HG03095 (cell line): ENCODE results near the gene UFD1.

Experiments used
- ATAC-seq: cut with Tn5 transposase; IDR thresholded peaks from one replicate; pipeline ENCODE4 v1.9.1; 2021; ENCODE audit warnings: moderate library complexity; ENCODE audit not compliant: unreplicated experiment

The UFD1 gene

DNA sequence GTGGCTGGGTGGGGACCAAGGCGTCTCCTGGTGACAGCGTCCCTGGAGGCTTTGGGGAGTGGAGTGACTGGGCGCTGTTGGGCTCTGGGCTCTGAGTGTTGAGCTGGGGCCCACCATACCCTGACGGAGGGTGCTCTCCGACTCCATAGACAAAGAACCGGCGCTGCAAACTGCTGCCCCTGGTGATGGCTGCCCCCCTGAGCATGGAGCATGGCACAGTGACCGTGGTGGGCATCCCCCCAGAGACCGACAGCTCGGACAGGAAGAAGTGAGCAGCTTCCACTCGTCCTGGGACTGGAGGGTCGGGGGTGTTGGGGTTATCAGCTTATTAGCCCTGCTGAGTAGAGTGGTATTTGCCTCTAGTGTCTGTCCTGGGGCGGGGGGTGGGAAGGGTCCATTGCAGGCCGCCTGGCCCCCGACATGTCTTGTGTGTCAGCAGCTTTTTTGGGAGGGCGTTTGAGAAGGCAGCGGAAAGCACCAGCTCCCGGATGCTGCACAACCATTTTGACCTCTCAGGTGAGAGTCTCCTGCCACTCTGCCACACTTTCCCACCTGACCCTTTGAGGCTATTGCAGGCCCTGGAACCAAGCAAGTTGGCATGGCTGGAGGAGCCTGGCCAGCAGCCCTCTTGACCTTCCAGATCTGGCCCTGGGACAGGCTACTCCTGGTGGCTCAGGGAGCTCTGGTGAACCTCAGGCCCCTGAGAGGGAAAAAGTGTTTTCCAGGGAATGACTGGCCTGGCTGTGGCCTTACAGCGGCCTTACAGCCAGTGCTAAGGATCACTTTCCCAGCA lies 37.6 kb upstream of the UFD1 start:
- ATAC-seq, result no peak

DNA sequence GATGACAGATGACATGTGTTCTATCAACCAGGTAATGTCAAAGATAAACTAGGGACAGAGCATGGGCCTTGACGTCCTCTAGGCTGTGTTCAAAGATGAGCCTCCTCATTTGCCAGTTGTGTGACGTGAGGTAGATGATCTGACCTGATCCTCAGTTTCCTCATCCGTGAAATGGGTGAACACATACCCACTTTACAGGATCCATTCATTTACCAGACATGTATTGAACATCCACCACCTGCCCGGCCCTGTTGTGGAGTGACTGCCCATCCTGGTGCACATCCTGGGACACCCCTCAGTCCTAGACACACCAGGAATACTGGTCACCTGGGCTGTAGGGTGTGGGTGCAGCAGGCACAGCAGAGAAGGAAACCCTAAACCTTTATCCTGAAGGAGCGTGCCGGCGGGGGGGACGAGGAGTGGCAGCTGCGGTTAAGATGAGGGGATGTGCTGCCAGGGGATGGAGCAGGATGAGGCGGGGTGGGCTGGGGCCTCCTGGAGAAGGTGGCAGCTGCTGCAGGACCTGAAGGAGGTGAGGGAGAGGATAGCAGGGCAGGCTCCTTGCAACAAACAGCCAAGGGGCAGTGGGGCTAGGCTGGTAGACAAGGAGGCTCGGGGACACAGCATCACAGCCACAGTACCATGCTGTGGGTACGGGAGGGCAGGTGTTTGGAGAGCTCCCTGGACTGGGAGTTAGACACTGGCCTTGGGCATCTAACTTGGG lies 36.8 kb upstream of the UFD1 start:
- no peak for ATAC-seq

DNA sequence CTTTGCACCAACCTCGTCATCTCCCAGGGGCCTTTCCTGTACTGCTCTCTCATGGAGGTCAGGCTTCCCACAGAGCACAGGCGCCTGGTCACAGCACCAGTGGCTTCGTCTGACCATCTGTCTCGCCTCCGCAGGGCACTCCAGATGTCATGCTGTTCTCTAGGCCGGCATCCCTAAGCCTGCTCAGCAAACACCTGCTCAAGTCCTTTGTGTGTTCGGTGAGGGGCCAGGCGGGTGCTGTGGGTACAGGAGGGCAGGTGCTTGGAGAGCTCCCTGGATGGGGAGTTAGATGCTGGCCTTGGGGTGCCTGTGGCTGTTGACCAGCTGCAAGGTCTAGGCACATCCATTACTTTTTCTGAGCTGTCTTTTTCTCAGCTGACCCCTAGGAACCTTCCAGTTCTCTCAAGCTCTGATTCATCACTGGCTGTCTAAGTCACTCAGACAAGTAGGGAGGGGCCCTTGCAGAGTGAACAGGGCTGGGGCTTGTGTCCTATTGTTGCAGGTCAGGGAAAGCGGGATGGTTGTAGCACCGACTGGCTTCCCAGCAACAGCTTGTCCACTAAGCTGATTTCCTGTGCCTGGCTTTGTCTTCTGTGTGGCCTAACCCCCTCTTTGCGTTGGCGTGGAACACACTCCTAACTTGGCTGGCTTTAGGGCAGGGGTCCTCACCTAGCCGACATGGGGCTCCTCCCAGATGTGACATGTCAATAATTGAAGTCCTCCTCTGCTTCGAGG lies 36.0 kb upstream of the UFD1 start:
- no peak for ATAC-seq

DNA sequence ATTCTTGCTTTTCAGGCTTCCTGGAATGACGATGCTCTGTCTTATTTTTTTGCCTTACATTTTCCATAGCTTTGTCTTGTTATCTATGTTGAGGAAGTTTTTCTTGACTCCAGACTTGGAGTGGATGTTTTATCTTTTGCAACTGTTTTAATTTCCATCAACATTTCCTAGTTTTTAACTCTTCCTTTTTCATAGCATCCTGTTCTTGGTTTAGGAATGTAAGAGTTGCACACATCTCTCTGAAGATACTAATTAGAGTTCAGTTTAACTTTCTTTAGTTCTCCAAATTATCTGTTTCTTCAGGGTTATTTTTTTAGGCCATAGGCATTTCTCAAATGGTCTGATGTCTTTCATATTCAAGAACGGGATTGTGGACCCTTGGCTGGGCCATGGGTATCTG lies 34.8 kb upstream of the UFD1 start:
- no peak for ATAC-seq

DNA sequence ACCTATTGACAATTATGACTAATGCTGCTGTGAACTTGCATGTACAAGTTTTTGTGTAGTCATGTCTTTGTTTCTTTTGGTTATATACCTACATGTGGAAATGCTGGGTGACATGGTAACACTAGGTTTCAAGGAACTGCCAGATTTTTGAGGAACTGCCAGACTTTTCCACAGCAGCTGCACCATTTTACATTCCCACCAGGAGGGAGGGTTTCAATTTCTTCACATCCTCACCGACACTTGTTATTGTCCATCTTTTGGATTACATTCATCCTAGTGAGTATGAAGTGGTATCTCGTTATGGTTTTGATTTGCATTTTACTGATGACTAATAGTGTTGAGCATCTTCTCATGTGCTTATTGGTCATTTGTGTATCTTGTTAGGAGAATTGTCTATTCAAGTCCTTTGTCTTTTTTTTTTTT lies 31.9 kb upstream of the UFD1 start:
- ATAC-seq, result no peak

DNA sequence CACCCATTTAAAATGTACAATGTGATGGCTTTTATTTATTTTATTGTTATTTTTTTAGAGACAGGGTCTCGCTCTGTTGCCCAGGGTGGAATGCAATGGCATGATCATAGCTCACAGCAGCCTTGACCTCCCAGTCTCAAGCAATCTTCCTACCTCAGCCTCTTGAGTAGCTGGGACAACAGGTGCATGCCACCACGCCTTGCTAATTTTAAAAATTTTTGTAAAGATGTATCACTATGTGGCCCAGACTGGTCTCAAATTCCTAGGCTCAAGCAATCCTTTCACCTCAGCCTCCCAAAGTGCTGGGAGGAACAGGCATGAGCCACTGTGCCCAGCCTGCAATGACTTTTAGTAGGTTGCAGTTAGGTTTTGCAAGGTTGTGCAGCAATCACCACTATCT lies 30.9 kb upstream of the UFD1 start:
- ATAC-seq, result no peak

DNA sequence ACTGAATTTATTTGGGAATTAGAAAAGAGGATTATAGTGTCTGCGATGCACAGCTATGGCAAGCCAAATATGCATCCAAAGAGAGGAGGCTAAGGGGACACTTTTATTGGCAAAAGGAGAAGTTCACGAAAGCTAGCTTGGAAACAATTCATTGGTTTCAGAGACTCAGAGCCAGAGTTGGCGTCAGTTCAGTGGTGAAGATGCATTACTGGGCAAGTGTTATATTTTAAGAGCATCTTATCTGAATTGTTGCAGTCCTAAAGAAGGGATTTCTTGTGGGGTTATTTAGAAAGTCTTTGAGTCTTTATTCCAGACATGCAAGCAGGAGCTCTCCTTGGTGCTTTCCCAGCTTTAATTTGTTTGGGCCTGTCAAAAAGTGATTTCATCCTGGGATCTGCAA lies 30.2 kb upstream of the UFD1 start:
- ATAC-seq, result no peak

DNA sequence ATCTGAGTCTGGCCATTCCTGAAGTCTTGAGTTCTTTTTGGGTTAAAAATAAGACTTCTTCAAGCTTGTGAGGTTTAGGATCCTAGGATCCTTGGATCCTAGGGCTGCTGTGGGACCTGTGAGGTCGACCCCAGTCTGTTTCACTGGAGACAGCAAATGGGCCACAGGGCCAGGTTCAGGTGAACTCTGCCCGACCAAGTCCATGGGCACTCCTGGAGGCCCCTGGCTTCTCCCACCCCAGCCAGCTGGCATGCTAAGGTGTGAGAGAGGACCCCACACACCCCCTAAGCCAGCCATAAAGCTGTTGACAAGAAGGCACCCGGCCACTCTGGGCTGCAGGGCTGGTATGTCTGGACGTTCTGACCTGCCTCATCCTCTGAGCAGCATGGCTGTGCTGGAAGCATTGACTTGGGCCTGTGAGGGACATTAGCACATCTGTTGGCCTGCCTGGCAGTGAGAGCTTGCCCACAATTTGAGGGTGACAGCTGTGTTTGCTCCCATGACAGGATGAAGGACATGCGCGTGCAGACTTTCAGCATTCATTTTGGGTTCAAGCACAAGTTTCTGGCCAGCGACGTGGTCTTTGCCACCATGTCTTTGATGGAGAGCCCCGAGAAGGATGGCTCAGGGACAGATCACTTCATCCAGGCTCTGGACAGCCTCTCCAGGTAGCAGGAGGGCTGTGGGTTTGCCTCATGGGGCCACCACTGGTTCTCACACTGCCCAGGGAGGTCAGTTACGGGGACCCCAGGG lies 29.2 kb upstream of the UFD1 start:
- no peak for ATAC-seq

DNA sequence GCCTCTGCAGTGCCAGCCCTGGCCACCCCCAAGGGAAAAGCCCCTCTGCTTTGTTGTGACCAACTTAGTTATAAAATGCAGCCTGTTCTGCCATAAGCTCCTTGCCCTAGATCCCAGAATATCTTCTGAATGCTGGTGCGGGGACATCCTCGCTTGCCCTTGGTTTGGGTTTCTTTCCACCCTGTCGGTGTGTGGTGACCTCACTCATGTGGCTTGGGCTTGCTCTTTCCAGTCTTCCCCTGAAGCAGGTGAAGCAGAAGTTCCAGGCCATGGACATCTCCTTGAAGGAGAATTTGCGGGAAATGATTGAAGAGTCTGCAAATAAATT lies 28.5 kb upstream of the UFD1 start:
- ATAC-seq, result no peak

DNA sequence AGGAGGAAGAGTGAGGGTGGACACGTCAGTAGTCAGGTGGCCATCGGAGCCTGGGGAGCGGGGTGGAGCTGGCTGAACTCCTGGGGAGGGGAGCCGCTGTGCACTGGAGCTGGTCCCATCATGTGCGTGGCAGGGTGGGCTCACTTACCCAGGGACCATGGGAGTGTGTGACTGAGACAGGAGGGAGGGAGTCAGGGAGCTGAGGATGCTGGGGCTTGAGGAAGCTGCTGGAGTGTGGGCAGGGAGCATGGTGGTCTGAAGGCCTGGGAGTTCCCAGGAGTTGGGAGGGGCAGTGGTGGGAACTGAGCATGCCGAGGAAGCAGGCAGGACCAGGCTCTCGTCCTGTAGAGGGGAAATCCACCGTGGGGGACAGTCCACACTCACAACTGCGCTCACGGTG lies 27.2 kb upstream of the UFD1 start:
- ATAC-seq, result no peak

DNA sequence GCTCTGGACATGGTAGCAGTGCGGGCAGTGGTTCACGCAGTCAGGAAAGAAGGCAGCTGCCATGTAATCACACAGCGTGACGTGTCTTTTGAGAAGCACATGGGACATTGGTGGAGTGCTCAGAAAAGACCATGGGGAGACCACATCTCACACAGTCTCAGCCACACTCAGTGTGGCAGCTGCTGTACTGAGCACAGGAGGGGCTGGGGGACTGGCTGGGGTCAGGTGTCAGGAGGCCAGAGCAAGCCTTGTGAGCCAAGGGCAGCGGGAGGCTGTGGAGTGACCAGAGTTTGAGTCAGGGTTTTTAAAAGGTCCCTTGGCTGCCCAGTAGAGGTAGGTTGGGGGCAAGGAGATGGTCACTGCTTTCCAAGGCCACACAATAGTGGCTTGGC lies 26.7 kb upstream of the UFD1 start:
- ATAC-seq, result no peak

DNA sequence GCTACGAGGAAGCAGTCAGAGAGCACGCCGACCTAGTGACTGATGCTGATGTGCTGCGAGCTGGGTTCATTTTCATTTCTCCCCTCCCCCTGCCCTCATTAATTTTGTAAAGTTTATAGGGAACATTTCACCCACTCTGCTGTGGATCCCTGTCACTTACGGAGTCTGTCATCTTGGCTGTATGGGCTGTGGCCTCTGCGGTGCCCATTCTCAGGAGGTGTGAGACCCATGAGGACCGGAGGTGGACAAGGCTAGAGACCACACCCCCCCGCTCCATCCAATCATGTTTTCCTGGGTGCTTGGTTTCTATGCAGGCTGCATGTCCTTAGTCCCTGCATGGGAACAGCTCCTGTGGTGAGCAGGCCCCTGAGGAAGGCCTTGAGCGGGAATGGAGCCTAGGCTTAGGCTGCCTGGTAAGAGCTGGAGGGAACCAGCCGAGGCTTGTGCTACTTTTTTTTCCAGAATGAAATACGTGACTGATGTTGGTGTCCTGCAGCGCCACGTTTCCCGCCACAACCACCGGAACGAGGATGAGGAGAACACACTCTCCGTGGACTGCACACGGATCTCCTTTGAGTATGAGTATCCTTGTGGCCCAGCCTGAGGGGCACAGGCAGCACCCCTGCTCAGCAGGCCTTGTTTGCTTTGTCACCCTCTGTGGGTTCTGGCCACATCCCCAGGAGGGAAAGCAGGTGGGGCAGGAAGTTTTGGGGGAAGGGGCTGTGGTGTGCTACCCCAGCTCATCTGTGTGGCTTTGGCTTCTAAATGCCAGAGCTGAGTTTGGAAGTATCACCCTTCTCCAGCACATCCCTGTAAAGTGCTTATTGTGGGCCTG lies 26.1 kb upstream of the UFD1 start:
- ATAC-seq, result no peak

DNA sequence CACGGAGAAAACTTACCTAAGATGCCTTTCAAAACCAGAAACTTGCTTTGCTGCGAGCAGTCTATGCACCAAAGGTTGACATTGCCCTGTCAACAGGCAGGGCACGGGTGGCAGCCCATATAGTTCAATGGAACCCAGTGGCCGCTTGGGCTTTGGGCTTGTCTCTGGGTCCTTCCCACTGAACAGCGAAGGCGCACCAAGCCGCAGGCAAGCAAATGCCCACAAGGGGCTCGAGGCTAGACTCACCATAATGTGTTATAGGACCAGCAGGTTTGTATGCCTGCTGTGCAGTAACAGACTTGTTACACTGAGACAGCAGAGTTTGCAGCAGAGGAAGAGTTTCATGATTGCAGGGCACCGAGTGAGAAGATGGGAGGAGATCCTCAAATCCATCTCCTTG lies 24.9 kb upstream of the UFD1 start:
- ATAC-seq, result no peak

DNA sequence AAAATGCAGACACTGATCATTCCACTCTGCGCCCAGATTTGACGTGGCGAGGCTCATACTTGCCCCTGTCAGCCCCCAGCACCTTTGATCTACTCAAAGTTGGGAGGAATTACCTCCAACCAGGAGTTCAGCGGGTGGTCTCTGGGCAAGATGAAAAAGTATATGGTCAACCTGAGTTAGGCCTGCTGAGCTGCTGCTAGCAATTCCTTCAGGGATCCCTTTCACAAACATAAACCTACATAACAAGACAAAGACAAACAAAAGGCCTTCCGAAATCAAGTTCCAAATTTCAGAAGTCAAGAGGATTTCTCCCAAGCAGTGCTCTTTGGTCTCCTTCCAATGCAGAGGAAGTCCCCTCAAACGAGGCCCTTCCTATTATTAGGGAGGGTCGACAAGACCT lies 24.4 kb upstream of the UFD1 start:
- no peak for ATAC-seq

DNA sequence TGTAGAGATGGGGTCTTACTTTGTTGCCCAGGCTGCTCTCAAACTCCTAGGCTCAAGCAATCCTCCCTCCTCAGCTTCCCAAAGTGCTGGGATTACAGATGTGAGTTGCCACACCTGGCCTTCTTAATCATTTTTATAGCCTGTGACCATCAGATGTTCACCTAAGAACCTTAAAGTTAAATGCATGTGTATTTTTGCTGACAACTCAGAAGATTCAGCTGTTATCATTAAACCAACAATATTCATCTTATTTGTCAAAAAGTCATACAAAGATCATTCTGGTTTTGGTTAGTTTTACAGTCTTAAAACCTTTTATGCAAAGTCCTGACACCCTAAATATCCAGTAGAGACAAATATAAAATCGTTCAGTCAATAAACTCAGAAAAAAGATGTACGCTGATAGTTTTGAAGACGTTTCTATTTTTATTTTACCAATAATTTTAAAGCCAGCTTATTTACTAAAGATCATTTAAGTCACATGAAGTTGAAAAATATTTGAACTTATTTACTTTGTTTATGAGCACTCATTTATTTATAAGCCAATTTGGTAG lies 23.0 kb upstream of the UFD1 start:
- ATAC-seq, result no peak

DNA sequence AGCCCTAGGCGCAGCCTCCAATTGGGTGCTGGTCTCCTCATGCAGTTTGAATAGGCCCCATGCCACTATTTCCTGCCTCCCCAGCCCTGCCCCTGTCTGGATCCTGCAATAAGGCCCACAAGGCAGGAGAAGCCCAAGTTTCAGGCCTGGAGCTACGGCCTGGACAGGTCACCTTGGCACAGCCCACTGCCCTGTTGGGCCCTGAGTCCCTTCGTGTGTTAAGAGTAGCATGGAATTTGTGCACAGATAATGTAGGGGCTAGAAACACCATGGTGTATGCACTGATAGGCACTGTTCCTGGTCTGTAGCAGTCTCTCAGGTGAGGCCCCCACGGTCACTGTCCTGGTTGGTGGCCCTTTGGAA lies 20.9 kb upstream of the UFD1 start:
- no peak for ATAC-seq

DNA sequence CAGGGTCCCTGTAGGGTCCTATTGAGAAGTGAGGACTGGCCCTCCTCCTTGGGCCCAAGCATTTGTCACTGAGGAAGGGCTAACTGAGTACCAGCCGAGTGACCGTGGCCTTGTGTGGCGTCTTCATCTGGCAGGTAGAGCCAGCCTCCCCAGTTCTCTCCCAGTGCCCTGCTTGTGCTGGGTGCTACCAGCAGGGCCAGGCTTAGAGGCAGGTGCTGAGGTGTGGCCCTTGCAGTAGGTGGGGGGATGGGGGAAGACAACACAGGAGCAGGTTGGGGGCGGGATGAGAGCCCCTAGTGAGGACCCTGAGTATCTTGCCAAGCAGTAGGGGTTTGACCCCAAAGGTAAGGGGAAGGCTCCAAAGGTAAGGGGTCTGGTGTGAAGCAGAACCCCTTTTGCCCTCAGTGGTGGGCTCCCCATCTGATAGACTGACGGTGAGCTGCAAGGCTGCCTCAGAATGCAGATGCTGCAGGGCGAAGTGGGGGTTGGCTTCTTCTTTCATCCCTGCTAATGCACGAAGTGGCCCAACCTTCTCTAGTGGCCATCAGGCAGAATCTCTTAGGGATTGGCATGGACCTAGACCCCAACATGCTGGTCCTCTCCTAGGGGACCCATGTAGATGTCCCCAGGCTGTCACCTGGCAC lies 20.4 kb upstream of the UFD1 start:
- no peak for ATAC-seq

DNA sequence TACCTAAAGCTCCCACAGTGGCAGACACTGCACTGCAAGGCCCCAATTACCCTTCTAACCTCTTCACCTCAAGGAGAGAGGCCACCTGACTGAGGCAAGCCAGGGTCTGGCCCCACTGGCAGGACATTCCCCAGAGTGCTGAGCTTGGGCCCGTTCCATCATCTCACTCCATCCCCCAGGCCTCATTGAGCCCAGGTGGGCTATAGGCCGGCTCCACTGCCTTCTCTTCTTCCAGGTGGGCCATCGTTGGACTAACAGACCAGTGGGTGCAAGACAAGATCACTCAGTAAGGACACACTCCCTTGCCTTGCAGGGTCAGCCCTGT lies 19.8 kb upstream of the UFD1 start:
- no peak for ATAC-seq

DNA sequence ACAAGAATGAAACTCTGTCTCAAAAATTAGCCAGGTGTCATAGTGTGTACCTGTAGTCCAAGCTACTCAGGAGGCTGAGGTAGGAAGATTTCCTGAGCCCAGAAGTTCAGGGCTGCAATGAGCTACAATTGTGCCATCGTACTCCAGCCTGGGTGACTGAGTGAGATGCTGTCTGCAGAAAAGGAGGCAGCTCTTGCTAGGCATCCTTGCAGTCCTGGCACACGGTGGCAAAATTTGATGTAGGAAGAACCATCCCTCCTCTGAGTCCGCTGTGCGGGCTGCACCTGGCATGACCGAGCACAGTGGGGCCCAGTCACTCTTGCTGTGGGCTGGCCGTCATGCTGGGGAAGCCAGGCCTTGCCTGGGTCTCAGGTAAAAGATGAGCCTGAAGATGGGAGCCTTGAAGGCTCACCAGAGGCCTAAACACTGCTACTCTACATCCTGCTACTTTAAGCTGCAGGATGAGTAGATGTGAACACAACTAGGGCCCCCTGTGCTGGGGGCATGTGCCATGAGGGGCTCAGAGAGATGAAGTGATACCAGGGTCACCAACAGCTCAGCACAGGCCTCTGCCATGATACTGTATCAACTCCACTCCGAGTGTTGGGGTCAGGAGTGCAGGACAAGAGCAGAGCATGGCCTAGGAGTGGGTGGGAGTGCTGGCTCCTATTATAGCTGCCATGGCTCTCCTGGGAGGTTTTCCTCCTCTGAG lies 19.3 kb upstream of the UFD1 start:
- ATAC-seq, result no peak
